HUES48 (cell line): ENCODE data around the gene GALNT7.
A peak's percentile ranks its signal among the peaks of the same experiment; 100 is the strongest.

Experiments
- H3K27ac ChIP-seq: one replicate; pipeline ENCODE4 v1.7.0; 2013; ENCODE audit warnings: low read depth, low read length, inconsistent platforms
- H3K27me3 ChIP-seq: 2 replicates; pipeline ENCODE4 v1.6.1; 2013; ENCODE audit warnings: mild to moderate bottlenecking, low read length; ENCODE audit not compliant: control insufficient read depth, insufficient read depth
- H3K36me3 ChIP-seq: 2 replicates; pipeline ENCODE4 v1.6.1; 2013; ENCODE audit warnings: low read length; ENCODE audit not compliant: control insufficient read depth, insufficient read depth
- H3K4me1 ChIP-seq: 2 replicates; pipeline ENCODE4 v1.6.1; 2013; ENCODE audit warnings: mild to moderate bottlenecking, low read length; ENCODE audit not compliant: control insufficient read depth, insufficient read depth
- H3K4me3 ChIP-seq: 2 replicates; pipeline ENCODE4 v1.5.1; 2013; ENCODE audit warnings: mild to moderate bottlenecking, low read depth, low read length
- H3K9ac ChIP-seq: 2 replicates; pipeline ENCODE4 v1.6.1; 2013; ENCODE audit warnings: mild to moderate bottlenecking, low read depth, low read length, moderate library complexity
- H3K9me3 ChIP-seq: 2 replicates; pipeline ENCODE4 v1.6.1; 2013; ENCODE audit warnings: low read length; ENCODE audit not compliant: control insufficient read depth, insufficient read depth

The GALNT7 gene

DNA sequence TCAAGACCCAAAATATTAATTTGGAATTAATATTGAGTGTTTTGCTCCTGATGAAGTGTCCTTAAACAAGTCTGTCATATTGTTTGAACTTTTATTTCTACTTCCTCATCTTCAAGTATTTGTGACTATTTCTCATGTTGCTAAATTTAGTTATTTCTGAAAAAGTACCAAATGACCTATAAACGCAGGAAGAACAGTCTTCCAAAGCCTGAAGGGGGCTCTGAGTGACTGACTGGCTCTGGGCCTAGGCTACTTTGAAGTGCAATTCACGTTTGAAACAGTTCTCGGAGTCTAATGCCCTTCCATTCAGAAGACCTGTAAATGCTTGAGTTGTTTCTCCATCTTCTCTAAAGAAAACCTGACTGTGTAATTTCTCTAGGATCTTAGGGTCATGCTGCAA lies 26.5 kb downstream of the GALNT7 start:
- H3K4me3 ChIP-seq: no peak overlapping the region
- no peaks in the 10 kb centered on the region for H3K9me3 ChIP-seq
- no peaks in the 10 kb centered on the region for H3K27me3 ChIP-seq
- H3K9ac ChIP-seq: no peak overlapping the region
- peaks cover 58% of the 10 kb centered on the region for H3K4me1 ChIP-seq
- H3K27ac ChIP-seq: no peak overlapping the region
- no peaks in the 10 kb centered on the region for H3K36me3 ChIP-seq

DNA sequence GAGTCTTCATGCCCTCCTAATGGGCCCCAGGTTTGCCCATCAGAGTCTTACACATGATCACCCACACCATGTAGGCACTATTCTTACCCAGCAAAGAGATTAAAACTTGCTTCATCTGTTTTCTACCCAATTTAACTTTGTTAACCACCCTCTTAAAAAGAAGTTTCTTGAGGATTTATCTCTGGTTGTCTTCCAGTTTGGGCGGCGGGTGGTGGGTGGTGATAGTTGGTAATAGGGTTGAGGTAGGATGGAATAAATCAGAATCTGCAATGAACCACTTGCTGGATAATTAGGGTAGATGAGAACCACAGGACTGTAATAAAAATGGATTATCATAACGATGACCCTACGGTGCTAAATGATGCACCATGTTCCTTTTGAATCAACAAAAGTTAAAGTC lies 30.9 kb downstream of the GALNT7 start:
- peaks cover 17% of the 10 kb centered on the region for H3K4me1 ChIP-seq
- no peaks in the 10 kb centered on the region for H3K9me3 ChIP-seq
- no peak overlapping the region for H3K27ac ChIP-seq
- H3K9ac ChIP-seq: no peak overlapping the region
- H3K27me3 ChIP-seq: no peaks in the 10 kb centered on the region
- no peaks in the 10 kb centered on the region for H3K36me3 ChIP-seq
- no peak overlapping the region for H3K4me3 ChIP-seq

DNA sequence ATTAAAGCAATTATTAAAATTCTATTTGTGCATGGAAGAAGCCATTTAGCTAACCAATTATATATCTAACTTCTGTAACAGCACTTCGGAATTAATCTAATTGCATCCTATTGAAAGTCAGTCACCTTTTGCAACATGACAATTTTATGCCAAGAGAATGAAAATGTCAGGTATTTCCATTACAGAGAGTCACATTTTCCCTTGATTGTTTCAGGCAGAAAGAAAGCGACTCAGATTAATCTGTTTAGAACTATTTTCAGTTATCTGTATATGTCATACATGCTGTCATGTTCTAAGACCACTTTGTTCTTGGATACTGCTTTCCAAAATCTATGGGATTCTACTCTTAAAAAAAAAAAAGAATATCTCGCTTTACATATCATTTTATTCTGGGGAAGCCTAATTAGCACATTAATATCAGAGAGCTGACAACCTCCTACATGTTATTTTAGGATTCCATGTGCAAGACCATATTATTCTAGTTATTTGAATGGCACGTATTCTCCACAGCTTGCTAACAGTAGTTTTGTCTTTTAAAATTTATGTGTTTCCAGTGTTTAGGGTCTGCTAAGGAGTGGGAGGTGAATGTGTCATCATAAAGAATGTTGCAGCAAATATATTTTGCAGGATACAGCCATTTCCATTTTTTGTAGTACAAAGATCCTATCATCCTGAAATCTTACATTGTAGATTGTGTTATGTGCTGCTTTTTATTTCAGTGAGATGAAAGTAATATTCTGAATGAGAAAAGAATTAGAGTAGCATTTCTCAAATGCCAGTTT lies 31.7 kb downstream of the GALNT7 start:
- no peak overlapping the region for H3K4me3 ChIP-seq
- H3K27ac ChIP-seq: no peak overlapping the region
- H3K36me3 ChIP-seq: no peaks in the 10 kb centered on the region
- peaks cover 11% of the 10 kb centered on the region for H3K4me1 ChIP-seq
- no peaks in the 10 kb centered on the region for H3K27me3 ChIP-seq
- H3K9me3 ChIP-seq: no peaks in the 10 kb centered on the region
- no peak overlapping the region for H3K9ac ChIP-seq

- peaks cover 26% of the 10 kb centered on the region for H3K4me1 ChIP-seq
Measured at GRCh38 chr4:173202395-173202794, 33.8 kb downstream of the GALNT7 start.

GRCh38 chr4:173205656-173206055 lies 37.0 kb downstream of the GALNT7 start:
- no peak overlapping the region for H3K27ac ChIP-seq
- no peak overlapping the region for H3K9ac ChIP-seq
- no peak overlapping the region for H3K4me3 ChIP-seq
- H3K27me3 ChIP-seq: no peaks in the 10 kb centered on the region
- H3K4me1 ChIP-seq: peaks cover 39% of the 10 kb centered on the region
- H3K9me3 ChIP-seq: no peaks in the 10 kb centered on the region
- no peaks in the 10 kb centered on the region for H3K36me3 ChIP-seq

More at GRCh38 chr4:173202395-173202794, 33.8 kb downstream of the GALNT7 start:
- H3K9me3 ChIP-seq: no peaks in the 10 kb centered on the region
- no peaks in the 10 kb centered on the region for H3K36me3 ChIP-seq
- H3K4me3 ChIP-seq: no peak overlapping the region
- no peak overlapping the region for H3K9ac ChIP-seq
- H3K27me3 ChIP-seq: no peaks in the 10 kb centered on the region
- H3K27ac ChIP-seq: no peak overlapping the region

- H3K4me1 ChIP-seq: peaks cover 53% of the 10 kb centered on the region
- no peaks in the 10 kb centered on the region for H3K9me3 ChIP-seq
- no peak overlapping the region for H3K27ac ChIP-seq
- no peak overlapping the region for H3K9ac ChIP-seq
- no peaks in the 10 kb centered on the region for H3K27me3 ChIP-seq
- no peak overlapping the region for H3K4me3 ChIP-seq
- no peaks in the 10 kb centered on the region for H3K36me3 ChIP-seq
Measured at GRCh38 chr4:173208420-173208819, 39.8 kb downstream of the GALNT7 start.

- Histone ChIP-seq H3K36me3 (no peaks in the 10 kb centered on the region), H3K9ac (no peak overlapping the region), H3K4me1 (peaks cover 54% of the 10 kb centered on the region), H3K4me3 (no peak overlapping the region), H3K27ac (no peak overlapping the region), H3K27me3 (no peaks in the 10 kb centered on the region), H3K9me3 (no peaks in the 10 kb centered on the region)
Measured at GRCh38 chr4:173211222-173211621, 42.6 kb downstream of the GALNT7 start.

DNA sequence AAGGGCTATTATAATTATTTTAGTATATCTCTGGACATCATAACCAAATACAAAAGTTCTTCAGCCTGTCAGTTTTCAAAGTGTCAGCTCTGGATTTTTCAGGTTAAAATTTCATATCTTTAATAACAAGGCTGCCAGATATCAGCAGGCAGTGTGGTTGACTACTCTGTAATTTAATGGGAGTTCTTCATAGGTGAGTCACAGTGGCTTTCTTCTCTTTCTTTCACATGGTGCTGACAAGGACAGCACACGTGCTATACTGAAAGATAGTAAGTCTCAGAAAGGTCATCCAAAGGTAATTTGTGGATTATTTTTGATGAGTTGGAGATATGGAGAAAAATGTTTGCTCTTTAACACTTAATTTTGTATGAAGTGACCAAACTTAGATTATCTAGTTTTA lies 43.2 kb downstream of the GALNT7 start:
- Histone ChIP-seq H3K9ac (no peak overlapping the region), H3K4me1 (peaks cover 48% of the 10 kb centered on the region), H3K36me3 (no peaks in the 10 kb centered on the region), H3K27ac (peak overlapping the region; percentile 48), H3K27me3 (no peaks in the 10 kb centered on the region), H3K9me3 (no peaks in the 10 kb centered on the region), H3K4me3 (no peak overlapping the region)

- H3K4me1 ChIP-seq: peaks cover 48% of the 10 kb centered on the region
- H3K27me3 ChIP-seq: no peaks in the 10 kb centered on the region
- no peak overlapping the region for H3K9ac ChIP-seq
- H3K27ac ChIP-seq: peak overlapping the region; percentile 48
- H3K4me3 ChIP-seq: no peak overlapping the region
- H3K36me3 ChIP-seq: no peaks in the 10 kb centered on the region; the same call in 1 of the 2 replicates
- no peaks in the 10 kb centered on the region for H3K9me3 ChIP-seq
Measured at GRCh38 chr4:173212379-173212778, 43.8 kb downstream of the GALNT7 start.

- Histone ChIP-seq H3K4me3 (no peak overlapping the region), H3K4me1 (peaks cover 48% of the 10 kb centered on the region), H3K36me3 (no peaks in the 10 kb centered on the region; the same call in 1 of the 2 replicates), H3K9ac (no peak overlapping the region), H3K27ac (no peak overlapping the region), H3K9me3 (no peaks in the 10 kb centered on the region), H3K27me3 (no peaks in the 10 kb centered on the region)
Measured at GRCh38 chr4:173213296-173213695, 44.7 kb downstream of the GALNT7 start.

GRCh38 chr4:173214231-173214630 lies 45.6 kb downstream of the GALNT7 start:
- peaks cover 48% of the 10 kb centered on the region for H3K4me1 ChIP-seq
- no peaks in the 10 kb centered on the region for H3K27me3 ChIP-seq
- H3K27ac ChIP-seq: no peak overlapping the region
- no peak overlapping the region for H3K9ac ChIP-seq
- no peaks in the 10 kb centered on the region; the same call in 1 of the 2 replicates for H3K36me3 ChIP-seq
- H3K9me3 ChIP-seq: no peaks in the 10 kb centered on the region
- no peak overlapping the region for H3K4me3 ChIP-seq
